OCI-LY1 (cell line): Measurements from ENCODE around the gene TFE3.
A peak's percentile ranks its signal among the peaks of the same experiment; 100 is the strongest.

Experiments used
- H2AFZ ChIP-seq: fragments of 200-600 bp; sonication (generic), shearing (Covaris generic); 2 replicates; pipeline ENCODE4 v1.6.0; 2014; ENCODE audit warnings: antibody characterized with exemption, mild to moderate bottlenecking, low read length
- H3F3A ChIP-seq: fragments of 200-600 bp; sonication (generic), shearing (Covaris generic); 2 replicates; pipeline ENCODE4 v1.6.0; 2014; ENCODE audit warnings: mild to moderate bottlenecking, antibody characterized with exemption, low read length, moderate library complexity; ENCODE audit not compliant: insufficient read depth
- H3K27ac ChIP-seq: fragments of 200-600 bp; sonication (generic); 2 replicates; pipeline ENCODE4 v1.5.1; 2014; ENCODE audit warnings: low read length, mixed run types, mild to moderate bottlenecking, low read depth; ENCODE audit not compliant: poor library complexity, severe bottlenecking
- H3K27me3 ChIP-seq: fragments of 200-600 bp; sonication (generic); 2 replicates; pipeline ENCODE4 v1.6.0; 2014; ENCODE audit warnings: antibody characterized with exemption, mild to moderate bottlenecking, low read length, moderate library complexity; ENCODE audit not compliant: insufficient read depth
- H3K36me3 ChIP-seq: fragments of 200-600 bp; sonication (generic); 2 replicates; pipeline ENCODE4 v1.6.1; 2014; ENCODE audit warnings: mild to moderate bottlenecking, antibody characterized with exemption, low read length, moderate library complexity, mixed read lengths; ENCODE audit not compliant: insufficient read depth
- H3K4me1 ChIP-seq: fragments of 200-600 bp; sonication (generic); 2 replicates; pipeline ENCODE4 v1.5.1; 2014; ENCODE audit warnings: mild to moderate bottlenecking, low read length, moderate library complexity; ENCODE audit not compliant: insufficient read depth, severe bottlenecking
- H3K4me2 ChIP-seq: fragments of 200-600 bp; sonication (generic), shearing (Covaris generic); 2 replicates; pipeline ENCODE4 v1.6.1; 2014; ENCODE audit warnings: low read length
- H3K4me3 ChIP-seq: fragments of 200-600 bp; sonication (generic); 2 replicates; pipeline ENCODE4 v1.5.1; 2014; ENCODE audit warnings: low read length, low read depth, mild to moderate bottlenecking, mixed read lengths; ENCODE audit not compliant: poor library complexity, severe bottlenecking
- H3K79me2 ChIP-seq: fragments of 200-600 bp; shearing (Covaris generic); 2 replicates; pipeline ENCODE4 v1.6.1; 2016; ENCODE audit warnings: mixed run types, low read length, mixed read lengths; ENCODE audit not compliant: insufficient read depth
- H3K9ac ChIP-seq: fragments of 200-600 bp; sonication (generic), shearing (Covaris generic); 2 replicates; pipeline ENCODE4 v1.6.1; 2014; ENCODE audit warnings: mild to moderate bottlenecking, low read length, mixed read lengths
- H3K9me2 ChIP-seq: fragments of 200-600 bp; sonication (generic), shearing (Covaris generic); 2 replicates; pipeline ENCODE4 v1.6.1; 2014; ENCODE audit warnings: low read depth, mild to moderate bottlenecking, low read length, mixed read lengths
- H3K9me3 ChIP-seq: fragments of 200-600 bp; shearing (Covaris generic); 2 replicates; pipeline ENCODE4 v1.6.1; 2014; ENCODE audit warnings: low read length, mixed read lengths
- H4K20me1 ChIP-seq: fragments of 200-600 bp; sonication (generic), shearing (Covaris generic); 2 replicates; pipeline ENCODE4 v1.6.0; 2016; ENCODE audit warnings: mild to moderate bottlenecking, low read length; ENCODE audit not compliant: insufficient read depth
- EZH2 ChIP-seq: fragments of 200-600 bp; sonication (generic), shearing (Covaris generic); IDR thresholded peaks from 2 replicates; pipeline ENCODE4 v1.8.0; 2017; ENCODE audit warnings: borderline replicate concordance, mixed run types, mild to moderate bottlenecking, antibody characterized with exemption, low read length, moderate library complexity, mixed read lengths
- TF ChIP-seq, protein P1 (sequence below): fragments of 200-600 bp; sonication (generic), shearing (Covaris generic); IDR thresholded peaks from 2 replicates; pipeline ENCODE4 v1.5.1; 2017; ENCODE audit warnings: mild to moderate bottlenecking, antibody characterized with exemption, low read length, moderate library complexity, mixed read lengths

Gene TFE3

DNA sequence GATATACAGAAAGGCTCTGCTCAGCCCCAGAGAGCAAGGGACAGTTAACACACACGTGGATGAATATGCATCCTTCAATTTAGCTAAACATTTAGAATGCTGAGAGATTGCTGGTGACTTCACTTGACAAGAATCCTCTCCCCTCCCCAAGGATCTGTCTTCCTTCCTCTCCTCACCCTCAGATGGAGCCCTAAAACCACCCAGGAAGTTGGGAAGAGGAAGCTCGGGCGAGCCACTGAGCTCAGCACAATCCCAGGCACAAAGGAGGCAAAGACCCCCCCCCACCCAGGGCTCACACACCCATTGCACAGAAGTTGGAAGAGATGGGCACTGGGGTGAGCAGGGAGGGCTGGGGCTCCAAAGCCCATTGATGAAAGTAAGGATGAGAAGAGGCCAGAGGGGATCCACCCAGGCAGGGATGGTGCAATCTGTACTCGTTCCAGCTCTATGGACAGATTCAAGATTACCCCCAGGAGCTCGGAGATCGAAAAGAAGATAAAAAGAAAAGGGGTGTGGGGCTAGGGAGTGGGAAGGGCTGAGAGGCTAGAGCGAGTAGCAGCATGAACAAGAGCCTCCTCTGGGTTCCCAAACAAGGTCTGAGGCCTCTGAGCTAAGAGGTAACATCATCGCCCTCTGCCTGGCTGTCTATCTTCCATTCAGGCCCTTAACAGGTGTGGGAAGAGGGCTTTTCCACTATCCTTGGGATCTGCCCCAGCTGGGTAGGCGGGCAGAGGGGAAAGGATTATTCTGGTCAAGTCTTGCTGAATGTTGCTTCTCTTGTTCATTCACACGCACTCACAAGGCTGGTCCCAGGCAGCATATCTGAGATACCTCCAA, 1.2 kb downstream of the TFE3 start:
- no peaks in the 10 kb centered on the region for H3K27me3 ChIP-seq
- peak overlapping the region; percentile 59 for H3K27ac ChIP-seq
- peak overlapping the region; percentile 91 for H3K4me2 ChIP-seq
- no peaks in the 10 kb centered on the region for H3K79me2 ChIP-seq
- no peaks in the 10 kb centered on the region for H3K9me3 ChIP-seq
- no peaks in the 10 kb centered on the region for H3K9me2 ChIP-seq
- TF ChIP-seq, protein P1, sequence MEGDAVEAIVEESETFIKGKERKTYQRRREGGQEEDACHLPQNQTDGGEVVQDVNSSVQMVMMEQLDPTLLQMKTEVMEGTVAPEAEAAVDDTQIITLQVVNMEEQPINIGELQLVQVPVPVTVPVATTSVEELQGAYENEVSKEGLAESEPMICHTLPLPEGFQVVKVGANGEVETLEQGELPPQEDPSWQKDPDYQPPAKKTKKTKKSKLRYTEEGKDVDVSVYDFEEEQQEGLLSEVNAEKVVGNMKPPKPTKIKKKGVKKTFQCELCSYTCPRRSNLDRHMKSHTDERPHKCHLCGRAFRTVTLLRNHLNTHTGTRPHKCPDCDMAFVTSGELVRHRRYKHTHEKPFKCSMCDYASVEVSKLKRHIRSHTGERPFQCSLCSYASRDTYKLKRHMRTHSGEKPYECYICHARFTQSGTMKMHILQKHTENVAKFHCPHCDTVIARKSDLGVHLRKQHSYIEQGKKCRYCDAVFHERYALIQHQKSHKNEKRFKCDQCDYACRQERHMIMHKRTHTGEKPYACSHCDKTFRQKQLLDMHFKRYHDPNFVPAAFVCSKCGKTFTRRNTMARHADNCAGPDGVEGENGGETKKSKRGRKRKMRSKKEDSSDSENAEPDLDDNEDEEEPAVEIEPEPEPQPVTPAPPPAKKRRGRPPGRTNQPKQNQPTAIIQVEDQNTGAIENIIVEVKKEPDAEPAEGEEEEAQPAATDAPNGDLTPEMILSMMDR = no peak
- no peak for TF ChIP-seq EZH2
- H3K4me3 ChIP-seq = peak overlapping the region; percentile 86
- no peaks in the 10 kb centered on the region for H3F3A ChIP-seq
- peaks cover 22% of the 10 kb centered on the region for H3K36me3 ChIP-seq
- H4K20me1 ChIP-seq = no peaks in the 10 kb centered on the region
- peaks cover 34% of the 10 kb centered on the region for H3K4me1 ChIP-seq
- peak overlapping the region; percentile 86 for H3K9ac ChIP-seq
- no peak overlapping the region for H2AFZ ChIP-seq

- H3K9ac ChIP-seq = no peak overlapping the region
- H4K20me1 ChIP-seq = no peaks in the 10 kb centered on the region
- TF ChIP-seq, protein P1 = no peak
- TF ChIP-seq EZH2 = no peak
- H3K27me3 ChIP-seq = no peaks in the 10 kb centered on the region
- no peaks in the 10 kb centered on the region for H3K9me2 ChIP-seq
- no peaks in the 10 kb centered on the region for H3F3A ChIP-seq
- no peaks in the 10 kb centered on the region for H3K79me2 ChIP-seq
- no peak overlapping the region for H3K4me3 ChIP-seq
- peak overlapping the region; percentile 36; the same call in 1 of the 2 replicates for H3K4me2 ChIP-seq
- peaks cover 34% of the 10 kb centered on the region for H3K4me1 ChIP-seq
- H3K36me3 ChIP-seq = peaks cover 25% of the 10 kb centered on the region
- peak overlapping the region; percentile 32 for H3K27ac ChIP-seq
- H2AFZ ChIP-seq = no peak overlapping the region
- no peaks in the 10 kb centered on the region for H3K9me3 ChIP-seq
Observed at GRCh38 chrX:49040376-49040955, 2.7 kb downstream of the TFE3 start.

DNA sequence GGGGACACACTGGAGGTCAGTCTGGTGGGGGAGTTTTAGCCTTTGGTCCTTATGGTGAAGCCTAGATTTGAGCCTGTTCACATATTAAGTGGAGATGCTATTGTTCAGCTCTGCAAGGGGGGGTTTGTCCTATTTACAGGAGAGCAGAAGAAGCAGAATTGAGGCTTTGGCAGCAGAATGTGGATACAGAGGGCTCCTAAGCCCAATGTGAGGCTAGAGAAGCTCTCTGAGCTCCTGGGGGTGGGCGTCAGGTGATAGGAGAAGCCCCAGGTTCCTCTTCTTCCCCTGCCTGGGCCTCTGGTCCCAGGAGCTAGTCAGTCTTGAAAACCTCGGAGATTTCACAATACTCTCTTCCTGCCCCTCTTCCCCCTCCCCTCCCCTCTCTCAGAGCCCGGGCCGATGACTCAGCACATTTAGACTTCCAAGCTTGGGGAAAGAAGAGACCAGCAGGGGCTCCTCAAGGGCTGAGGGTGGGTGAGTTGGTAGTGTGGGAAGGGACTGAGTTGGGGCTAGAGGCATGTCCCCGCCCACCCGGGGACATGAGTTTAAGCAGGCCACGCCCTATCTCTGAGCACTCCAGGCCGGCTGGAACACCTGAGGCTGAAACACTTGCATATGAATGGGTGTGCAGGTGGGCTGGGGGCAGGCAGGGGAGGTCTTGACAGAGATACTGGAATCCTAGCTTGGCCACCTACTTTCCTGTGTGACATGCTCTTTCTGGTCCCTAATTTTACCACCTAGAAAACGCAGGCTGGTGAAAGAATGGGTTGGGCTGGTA, 3.4 kb downstream of the TFE3 start:
- peak overlapping the region; percentile 32 for H3K27ac ChIP-seq
- TF ChIP-seq, protein P1 = no peak
- no peak for TF ChIP-seq EZH2

More for the DNA sequence above, 3.4 kb downstream of the TFE3 start:
- Histone ChIP-seq H3K4me2 (peak overlapping the region; percentile 36; the same call in 1 of the 2 replicates), H3F3A (no peaks in the 10 kb centered on the region), H3K9me3 (no peaks in the 10 kb centered on the region), H3K79me2 (no peaks in the 10 kb centered on the region), H3K4me1 (peaks cover 34% of the 10 kb centered on the region), H3K4me3 (no peak overlapping the region), H3K9me2 (no peaks in the 10 kb centered on the region), H4K20me1 (no peaks in the 10 kb centered on the region), H3K27me3 (no peaks in the 10 kb centered on the region), H3K9ac (no peak overlapping the region), H2AFZ (no peak overlapping the region), H3K36me3 (peaks cover 25% of the 10 kb centered on the region)
